ENCODE data around the gene GPR55.
"Not testable (repeated sequence)": the region's sequence is repeated elsewhere in the genome, so short reads cannot be mapped to it uniquely, and the experiment has no call there.

GPR55 gene

GRCh38 chr2:230937362-230937761 is 12.3 kb upstream of the GPR55 start:
- no peak overlapping the region for H3K27ac ChIP-seq
- TF ChIP-seq CTCF (conservative IDR thresholded peaks at IDR 0.05), result no peak

- not testable (repeated sequence) for H3K27ac ChIP-seq
Observed at GRCh38 chr2:230936243-230936642, 11.2 kb upstream of the GPR55 start.

GRCh38 chr2:230935130-230935430 is 10.0 kb upstream of the GPR55 start:
- H3K27ac ChIP-seq, result no peak overlapping the region
- no peak for TF ChIP-seq CTCF (conservative IDR thresholded peaks at IDR 0.05)

GRCh38 chr2:230934231-230935129 is 9.4 kb upstream of the GPR55 start:
- no peak overlapping the region for H3K27ac ChIP-seq
- TF ChIP-seq CTCF (conservative IDR thresholded peaks at IDR 0.05), result no peak

- TF ChIP-seq CTCF (conservative IDR thresholded peaks at IDR 0.05), result no peak
- H3K27ac ChIP-seq, result no peak overlapping the region
Observed at GRCh38 chr2:230933521-230934180, 8.6 kb upstream of the GPR55 start.

- no peak for TF ChIP-seq CTCF (conservative IDR thresholded peaks at IDR 0.05)
- H3K27ac ChIP-seq, result no peak overlapping the region
Observed at GRCh38 chr2:230932556-230933511, 7.8 kb upstream of the GPR55 start.

GRCh38 chr2:230931556-230932231 is 6.7 kb upstream of the GPR55 start:
- no peak overlapping the region for H3K27ac ChIP-seq
- TF ChIP-seq CTCF (conservative IDR thresholded peaks at IDR 0.05), result no peak
